A549 (cell line): ENCODE measurements around the gene MMP1.

Experiments
- HEYL ChIP-seq: fragments of 250-450 bp; sonication (Bioruptor Pico); IDR thresholded peaks from 2 replicates; pipeline ENCODE4 v1.8.0; 2021; ENCODE audit warnings: mild to moderate bottlenecking, moderate library complexity
- PHF8 ChIP-seq: fragments of 200-600 bp; sonication (generic); IDR thresholded peaks from 2 replicates; pipeline ENCODE4 v1.6.1; 2016; ENCODE audit warnings: low read depth, mild to moderate bottlenecking, antibody characterized with exemption, moderate library complexity, borderline replicate concordance
- RNF2 ChIP-seq: fragments of 200-600 bp; sonication (generic); IDR thresholded peaks from 2 replicates; pipeline ENCODE4 v1.6.1; 2016; ENCODE audit warnings: low read depth, mild to moderate bottlenecking, antibody characterized with exemption, moderate library complexity, borderline replicate concordance
- TF ChIP-seq, protein P1 (sequence below): fragments of >200 bp; sonication (Bioruptor Twin); formaldehyde crosslinking; IDR thresholded peaks from 3 replicates; pipeline ENCODE4 v1.5.1; 2016

DNA sequence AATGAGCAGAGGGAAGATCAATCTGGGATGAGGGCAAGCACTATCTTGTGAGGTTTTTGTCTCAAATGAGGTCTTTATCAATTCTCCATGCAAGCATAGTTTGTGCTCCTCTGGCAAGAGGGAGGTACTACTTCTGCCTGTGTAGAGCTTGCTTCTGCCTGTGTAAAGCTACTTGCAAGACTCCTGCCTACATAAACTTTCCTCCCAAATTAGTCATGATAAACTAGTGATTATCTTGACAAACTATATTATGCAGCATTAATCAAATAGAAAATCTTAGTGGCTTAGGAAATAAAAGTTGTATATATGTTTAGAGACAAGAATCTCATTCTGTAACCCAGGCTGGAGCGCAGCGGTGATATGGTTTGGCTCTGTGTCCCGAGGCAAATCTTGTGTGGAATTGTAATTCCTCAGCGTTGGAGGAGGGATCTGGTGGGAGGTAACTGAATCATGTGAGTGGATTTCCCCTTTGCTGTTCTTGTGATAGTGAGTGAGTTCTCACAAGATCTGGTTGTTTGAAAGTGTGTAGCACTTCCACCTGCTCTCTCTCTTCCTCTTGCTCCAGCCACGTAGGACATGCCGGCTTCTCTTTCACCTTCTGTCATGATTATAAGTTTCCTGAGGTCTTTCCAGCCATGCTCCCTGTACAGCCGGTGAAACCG, 9.5 kb downstream of the MMP1 start:
- TF ChIP-seq, protein P1, sequence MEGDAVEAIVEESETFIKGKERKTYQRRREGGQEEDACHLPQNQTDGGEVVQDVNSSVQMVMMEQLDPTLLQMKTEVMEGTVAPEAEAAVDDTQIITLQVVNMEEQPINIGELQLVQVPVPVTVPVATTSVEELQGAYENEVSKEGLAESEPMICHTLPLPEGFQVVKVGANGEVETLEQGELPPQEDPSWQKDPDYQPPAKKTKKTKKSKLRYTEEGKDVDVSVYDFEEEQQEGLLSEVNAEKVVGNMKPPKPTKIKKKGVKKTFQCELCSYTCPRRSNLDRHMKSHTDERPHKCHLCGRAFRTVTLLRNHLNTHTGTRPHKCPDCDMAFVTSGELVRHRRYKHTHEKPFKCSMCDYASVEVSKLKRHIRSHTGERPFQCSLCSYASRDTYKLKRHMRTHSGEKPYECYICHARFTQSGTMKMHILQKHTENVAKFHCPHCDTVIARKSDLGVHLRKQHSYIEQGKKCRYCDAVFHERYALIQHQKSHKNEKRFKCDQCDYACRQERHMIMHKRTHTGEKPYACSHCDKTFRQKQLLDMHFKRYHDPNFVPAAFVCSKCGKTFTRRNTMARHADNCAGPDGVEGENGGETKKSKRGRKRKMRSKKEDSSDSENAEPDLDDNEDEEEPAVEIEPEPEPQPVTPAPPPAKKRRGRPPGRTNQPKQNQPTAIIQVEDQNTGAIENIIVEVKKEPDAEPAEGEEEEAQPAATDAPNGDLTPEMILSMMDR, result no peak
- TF ChIP-seq PHF8 (no peak), HEYL (no peak), RNF2 (no peak)
